Ovary (tissue), 3 donors: Measurements from ENCODE around the gene FAM222A.

Experiments
- EP300 ChIP-seq: sonication (generic); formaldehyde crosslinking; IDR thresholded peaks from one replicate; pipeline ENCODE4 v1.6.1; 2017; ENCODE audit warnings: antibody characterized with exemption
- TF ChIP-seq, protein P1 (sequence below), 3 donors: fragments of 450-650 bp in 2 of 3; fragments of 200-600 bp in 1 of 3; IDR thresholded peaks; one replicate each; pipeline versions ENCODE4 v1.5.1 to v1.8.0; 2016 to 2022; ENCODE audit warnings: antibody characterized with exemption in 3 of 3, mild to moderate bottlenecking in 1 of 3
- donor health status: DM: no; HTN: no; CAD: no.

- TF ChIP-seq, protein P1, sequence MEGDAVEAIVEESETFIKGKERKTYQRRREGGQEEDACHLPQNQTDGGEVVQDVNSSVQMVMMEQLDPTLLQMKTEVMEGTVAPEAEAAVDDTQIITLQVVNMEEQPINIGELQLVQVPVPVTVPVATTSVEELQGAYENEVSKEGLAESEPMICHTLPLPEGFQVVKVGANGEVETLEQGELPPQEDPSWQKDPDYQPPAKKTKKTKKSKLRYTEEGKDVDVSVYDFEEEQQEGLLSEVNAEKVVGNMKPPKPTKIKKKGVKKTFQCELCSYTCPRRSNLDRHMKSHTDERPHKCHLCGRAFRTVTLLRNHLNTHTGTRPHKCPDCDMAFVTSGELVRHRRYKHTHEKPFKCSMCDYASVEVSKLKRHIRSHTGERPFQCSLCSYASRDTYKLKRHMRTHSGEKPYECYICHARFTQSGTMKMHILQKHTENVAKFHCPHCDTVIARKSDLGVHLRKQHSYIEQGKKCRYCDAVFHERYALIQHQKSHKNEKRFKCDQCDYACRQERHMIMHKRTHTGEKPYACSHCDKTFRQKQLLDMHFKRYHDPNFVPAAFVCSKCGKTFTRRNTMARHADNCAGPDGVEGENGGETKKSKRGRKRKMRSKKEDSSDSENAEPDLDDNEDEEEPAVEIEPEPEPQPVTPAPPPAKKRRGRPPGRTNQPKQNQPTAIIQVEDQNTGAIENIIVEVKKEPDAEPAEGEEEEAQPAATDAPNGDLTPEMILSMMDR (IDR thresholded peaks at IDR 0.05), result no peak
- TF ChIP-seq EP300, result no peak
Observed at GRCh38 chr12:109737126-109737525, 23.5 kb downstream of the FAM222A start.
